OCI-LY3 (cell line): ENCODE results near the gene GGCT.
"Not testable (repeated sequence)": the region's sequence is repeated elsewhere in the genome, so short reads cannot be mapped to it uniquely, and the experiment has no call there.

Experiments
- H2AFZ ChIP-seq: fragments of 200-600, 300-600 bp; shearing (Covaris generic); 2 replicates; pipeline ENCODE4 v1.6.0; 2014; ENCODE audit warnings: antibody characterized with exemption, low read depth, low read length
- H3K27ac ChIP-seq: fragments of 200-600, 300-600 bp; sonication (generic); 2 replicates; pipeline ENCODE4 v1.5.1; 2014; ENCODE audit warnings: mild to moderate bottlenecking, low read length, moderate library complexity, mixed read lengths
- H3K27me3 ChIP-seq: fragments of 200-600, 300-600 bp; sonication (generic); 2 replicates; pipeline ENCODE4 v1.6.1; 2014; ENCODE audit warnings: low read depth, low read length, mixed read lengths
- H3K36me3 ChIP-seq: fragments of 200-600, 300-600 bp; sonication (generic); replicated peaks from 2 replicates; pipeline ENCODE3; 2014; ENCODE audit warnings: low read depth, low read length, mixed read lengths
- H3K4me1 ChIP-seq: fragments of 300-600, 200-600 bp; sonication (generic); 2 replicates; pipeline ENCODE4 v1.6.1; 2014; ENCODE audit warnings: low read length, mixed read lengths
- H3K4me2 ChIP-seq: fragments of 200-600, 300-600 bp; sonication (generic); 2 replicates; pipeline ENCODE4 v1.6.1; 2014; ENCODE audit warnings: low read length, mixed read lengths
- H3K4me3 ChIP-seq: fragments of 300-600, 200-600 bp; sonication (generic); 2 replicates; pipeline ENCODE4 v1.5.1; 2014; ENCODE audit warnings: antibody characterized with exemption, mild to moderate bottlenecking, low read length, moderate library complexity
- H3K79me2 ChIP-seq: fragments of 300-600, 200-600 bp; shearing (Covaris generic); 2 replicates; pipeline ENCODE4 v1.6.1; 2014; ENCODE audit warnings: mild to moderate bottlenecking, low read length, mixed read lengths
- H3K9ac ChIP-seq: fragments of 300-600, 200-600 bp; shearing (Covaris generic); 2 replicates; pipeline ENCODE4 v1.6.0; 2014; ENCODE audit warnings: mild to moderate bottlenecking, low read length, moderate library complexity
- H3K9me3 ChIP-seq: fragments of 200-600, 300-600 bp; shearing (Covaris generic); 2 replicates; pipeline ENCODE4 v1.6.1; 2014; ENCODE audit warnings: low read length, mixed read lengths; ENCODE audit not compliant: insufficient read depth
- H4K20me1 ChIP-seq: fragments of 200-600, 300-600 bp; sonication (generic); 2 replicates; pipeline ENCODE4 v1.6.1; 2016; ENCODE audit warnings: low read length, mixed read lengths; ENCODE audit not compliant: insufficient read depth
- EZH2phosphoT487 ChIP-seq: fragments of 200-600 bp; shearing (Covaris generic); IDR thresholded peaks from 2 replicates; pipeline ENCODE4 v1.6.1; 2018; ENCODE audit warnings: antibody characterized with exemption, mixed run types, low read depth
- TF ChIP-seq, protein P1 (sequence below): fragments of 200-600, 300-600 bp; sonication (generic); IDR thresholded peaks from 2 replicates; pipeline ENCODE4 v1.5.1; 2014; ENCODE audit warnings: antibody characterized with exemption, low read length, low read depth

The GGCT gene

DNA sequence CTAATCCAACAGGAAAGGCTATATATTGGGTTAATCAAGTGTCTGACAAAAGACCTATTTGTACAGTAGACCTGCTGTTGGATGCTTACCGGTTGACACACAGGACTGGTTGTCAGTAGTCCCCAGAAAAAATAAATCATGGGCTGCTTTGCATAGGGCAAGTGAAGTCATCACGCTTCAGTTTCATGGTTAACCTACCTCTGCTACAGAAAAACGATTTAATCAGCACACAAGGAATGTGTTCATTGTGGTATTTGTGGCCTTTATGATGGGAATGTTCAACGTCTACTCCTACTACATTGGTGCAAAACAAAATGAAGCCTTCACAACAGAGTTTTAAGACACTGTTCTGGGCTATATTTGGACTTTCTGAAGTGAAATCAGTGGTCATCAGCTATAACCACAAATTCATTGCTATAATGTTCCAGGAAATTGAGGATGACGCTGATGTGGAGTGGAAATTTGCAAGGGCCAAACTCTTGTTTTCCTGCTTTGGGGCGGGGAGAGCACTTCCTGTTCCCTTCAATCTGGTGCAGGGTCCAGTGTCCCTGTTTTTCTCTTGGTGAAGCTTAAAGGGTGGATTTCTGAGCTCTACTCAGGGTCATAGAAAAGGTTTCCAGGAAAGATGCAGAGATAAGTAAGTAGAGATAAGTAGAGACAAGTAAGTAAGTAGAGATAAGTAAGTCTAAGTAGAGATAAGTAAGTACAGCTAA is 39.3 kb upstream of the GGCT start:
- Histone ChIP-seq H3K9ac (no peak overlapping the region), H2AFZ (no peak overlapping the region), H3K36me3 (no peaks in the 10 kb centered on the region), H3K9me3 (no peaks in the 10 kb centered on the region), H3K79me2 (no peaks in the 10 kb centered on the region), H3K27ac (no peak overlapping the region), H3K4me3 (no peak overlapping the region), H3K4me2 (no peak overlapping the region), H3K27me3 (no peaks in the 10 kb centered on the region), H4K20me1 (no peaks in the 10 kb centered on the region), H3K4me1 (peaks cover 2% of the 10 kb centered on the region; the same call in 1 of the 2 replicates)
- TF ChIP-seq EZH2phosphoT487 = no peak
- TF ChIP-seq, protein P1, sequence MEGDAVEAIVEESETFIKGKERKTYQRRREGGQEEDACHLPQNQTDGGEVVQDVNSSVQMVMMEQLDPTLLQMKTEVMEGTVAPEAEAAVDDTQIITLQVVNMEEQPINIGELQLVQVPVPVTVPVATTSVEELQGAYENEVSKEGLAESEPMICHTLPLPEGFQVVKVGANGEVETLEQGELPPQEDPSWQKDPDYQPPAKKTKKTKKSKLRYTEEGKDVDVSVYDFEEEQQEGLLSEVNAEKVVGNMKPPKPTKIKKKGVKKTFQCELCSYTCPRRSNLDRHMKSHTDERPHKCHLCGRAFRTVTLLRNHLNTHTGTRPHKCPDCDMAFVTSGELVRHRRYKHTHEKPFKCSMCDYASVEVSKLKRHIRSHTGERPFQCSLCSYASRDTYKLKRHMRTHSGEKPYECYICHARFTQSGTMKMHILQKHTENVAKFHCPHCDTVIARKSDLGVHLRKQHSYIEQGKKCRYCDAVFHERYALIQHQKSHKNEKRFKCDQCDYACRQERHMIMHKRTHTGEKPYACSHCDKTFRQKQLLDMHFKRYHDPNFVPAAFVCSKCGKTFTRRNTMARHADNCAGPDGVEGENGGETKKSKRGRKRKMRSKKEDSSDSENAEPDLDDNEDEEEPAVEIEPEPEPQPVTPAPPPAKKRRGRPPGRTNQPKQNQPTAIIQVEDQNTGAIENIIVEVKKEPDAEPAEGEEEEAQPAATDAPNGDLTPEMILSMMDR = no peak

DNA sequence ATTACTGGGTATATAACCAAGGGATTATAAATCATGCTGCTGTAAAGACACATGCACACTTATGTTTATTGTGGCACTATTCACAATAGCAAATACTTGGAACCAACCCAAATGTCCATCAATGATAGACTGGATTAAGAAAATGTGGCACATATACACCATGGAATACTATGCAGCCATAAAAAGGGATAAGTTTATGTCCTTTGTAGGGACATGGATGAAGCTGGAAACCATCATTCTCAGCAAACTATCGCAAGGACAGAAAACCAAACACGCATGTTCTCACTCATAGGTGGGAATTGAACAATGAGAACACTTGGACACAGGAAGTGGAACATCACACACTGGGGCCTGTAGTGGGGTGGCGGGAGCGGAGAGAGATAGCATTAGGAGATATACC is 38.5 kb upstream of the GGCT start:
- not testable (repeated sequence) for H3K4me2 ChIP-seq, H3K79me2 ChIP-seq, H3K27me3 ChIP-seq, H3K4me3 ChIP-seq, H4K20me1 ChIP-seq, H3K4me1 ChIP-seq, H2AFZ ChIP-seq, H3K36me3 ChIP-seq, H3K9ac ChIP-seq, H3K9me3 ChIP-seq, H3K27ac ChIP-seq

DNA sequence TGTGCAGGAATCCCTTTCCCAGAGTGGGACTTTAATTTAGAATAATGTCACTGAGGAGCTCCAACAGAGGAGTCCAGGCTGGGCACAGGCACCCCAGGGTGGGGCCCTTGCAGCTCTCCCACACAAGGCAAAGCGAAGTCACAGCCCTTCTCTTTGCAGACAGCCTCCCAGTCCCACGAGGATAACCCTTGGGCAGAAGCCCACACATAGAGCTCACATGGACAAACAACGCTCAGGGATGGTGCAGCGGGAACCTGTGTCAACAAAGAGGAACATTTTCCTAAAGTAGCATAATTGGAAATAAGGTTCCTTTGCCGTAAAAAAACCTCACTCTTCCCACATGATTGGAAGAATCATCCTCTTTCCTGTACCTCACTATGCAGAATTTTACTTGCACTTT is 29.3 kb upstream of the GGCT start:
- Histone ChIP-seq H3K79me2 (no peaks in the 10 kb centered on the region), H3K9me3 (no peaks in the 10 kb centered on the region), H3K27ac (no peak overlapping the region), H2AFZ (no peak overlapping the region), H3K27me3 (no peaks in the 10 kb centered on the region), H3K4me2 (no peak overlapping the region), H3K36me3 (no peaks in the 10 kb centered on the region), H3K4me3 (no peak overlapping the region), H4K20me1 (no peaks in the 10 kb centered on the region), H3K4me1 (no peaks in the 10 kb centered on the region), H3K9ac (no peak overlapping the region)
- TF ChIP-seq EZH2phosphoT487 = no peak

DNA sequence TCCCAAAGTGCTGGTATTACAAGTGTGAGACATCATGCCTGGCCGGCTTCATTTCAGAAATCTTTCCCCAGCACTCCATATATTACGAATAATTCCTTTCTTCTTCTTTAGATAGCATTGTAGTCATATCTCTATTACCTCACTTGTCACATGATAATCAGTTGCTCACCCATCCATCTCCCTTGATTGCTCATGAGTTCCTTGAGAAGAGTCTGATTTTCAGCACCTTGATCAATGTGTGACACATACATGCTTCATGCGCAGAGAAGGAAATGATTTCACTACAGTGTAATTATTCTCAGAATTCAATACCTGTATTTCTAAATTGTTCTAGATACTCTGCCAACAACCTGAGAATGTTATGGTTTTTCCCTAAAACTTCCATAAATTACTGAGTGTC is 26.7 kb upstream of the GGCT start:
- Histone ChIP-seq H2AFZ (no peak overlapping the region), H3K27ac (no peak overlapping the region), H3K9me3 (no peaks in the 10 kb centered on the region), H3K4me2 (no peak overlapping the region), H3K4me3 (no peak overlapping the region), H3K79me2 (no peaks in the 10 kb centered on the region), H3K36me3 (no peaks in the 10 kb centered on the region), H3K9ac (no peak overlapping the region), H4K20me1 (no peaks in the 10 kb centered on the region), H3K27me3 (no peaks in the 10 kb centered on the region), H3K4me1 (no peaks in the 10 kb centered on the region)
- no peak for TF ChIP-seq EZH2phosphoT487
- TF ChIP-seq, protein P1 = no peak

DNA sequence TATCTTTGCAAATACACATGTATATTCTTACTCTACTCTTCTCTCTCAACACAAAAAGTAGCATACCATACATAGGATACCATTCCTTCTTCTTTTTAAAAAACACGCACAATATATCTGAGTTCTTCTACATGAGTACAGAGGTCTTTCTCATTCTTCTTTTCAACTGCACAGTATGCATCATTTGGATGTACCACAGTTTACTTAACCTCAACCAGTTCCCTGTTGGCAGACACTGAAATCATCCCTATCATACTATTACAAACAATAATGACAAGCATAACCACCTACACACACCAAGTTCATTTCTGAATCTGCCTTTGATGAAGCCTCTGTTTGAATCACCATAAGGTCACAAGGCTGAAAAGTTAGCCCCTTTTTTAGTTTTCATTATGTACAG is 25.7 kb upstream of the GGCT start:
- H3K36me3 ChIP-seq = no peaks in the 10 kb centered on the region
- no peaks in the 10 kb centered on the region for H3K27me3 ChIP-seq
- H3K9me3 ChIP-seq = no peaks in the 10 kb centered on the region
- no peaks in the 10 kb centered on the region for H4K20me1 ChIP-seq
- no peak for TF ChIP-seq EZH2phosphoT487
- TF ChIP-seq, protein P1 = no peak
- H3K4me3 ChIP-seq = no peak overlapping the region
- H3K4me1 ChIP-seq = no peaks in the 10 kb centered on the region
- no peak overlapping the region for H3K27ac ChIP-seq
- no peak overlapping the region for H2AFZ ChIP-seq
- no peaks in the 10 kb centered on the region for H3K79me2 ChIP-seq
- H3K9ac ChIP-seq = no peak overlapping the region
- H3K4me2 ChIP-seq = no peak overlapping the region
